ENCODE results near the gene LAMB3.

DNA sequence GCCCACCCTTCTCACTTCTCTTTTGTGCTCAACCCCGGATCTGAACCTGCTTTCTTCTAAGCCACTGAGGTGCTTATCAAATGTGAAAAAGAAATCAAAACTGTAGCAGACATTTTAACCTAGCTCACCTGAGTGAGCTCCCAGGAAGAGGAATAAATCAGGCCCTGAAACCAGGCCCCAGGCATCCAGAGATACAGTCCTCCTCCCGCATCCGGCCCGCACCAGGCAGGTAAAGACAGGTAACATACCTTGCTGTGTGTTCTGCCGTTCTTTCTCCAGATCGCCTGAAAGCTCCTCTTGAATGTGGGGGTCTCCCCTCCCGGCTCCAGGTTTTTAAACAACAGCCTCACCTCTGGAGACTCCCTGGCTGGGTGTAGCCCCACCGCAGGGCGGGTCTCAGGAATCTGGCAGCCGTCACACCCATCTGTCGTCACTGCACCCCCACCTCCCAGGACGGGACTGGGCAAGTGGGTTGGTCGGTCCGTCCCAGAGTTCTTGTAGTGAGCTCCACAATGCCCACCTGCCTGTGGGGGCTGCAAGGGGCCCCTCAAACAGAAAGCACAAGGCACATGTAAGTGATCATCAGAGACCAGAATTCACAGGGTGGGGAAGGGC lies at the start of gene LAMB3:
- no peak for TF ChIP-seq FOXA1 (IDR thresholded peaks at IDR 0.05)
- no peak for TF ChIP-seq FOXM1 (IDR thresholded peaks at IDR 0.05; ENCODE audit: borderline replicate concordance)
